HG02885 (cell line): ENCODE results near the gene ARHGEF16.

ENCODE experiments used
- ATAC-seq: cut with Tn5 transposase; IDR thresholded peaks from one replicate; pipeline ENCODE4 v1.9.1; 2021; ENCODE audit warnings: mild to moderate bottlenecking; ENCODE audit not compliant: unreplicated experiment, poor library complexity

Gene ARHGEF16

GRCh38 chr1:3477241-3477995, 23.0 kb downstream of the ARHGEF16 start:
- no peak for ATAC-seq

- no peak for ATAC-seq
Observed at GRCh38 chr1:3478187-3478586, 23.7 kb downstream of the ARHGEF16 start.

- no peak for ATAC-seq
Observed at GRCh38 chr1:3479511-3480368, 25.3 kb downstream of the ARHGEF16 start.

GRCh38 chr1:3480369-3480719, 25.9 kb downstream of the ARHGEF16 start:
- ATAC-seq, result no peak

GRCh38 chr1:3481046-3481445, 26.6 kb downstream of the ARHGEF16 start:
- no peak for ATAC-seq

GRCh38 chr1:3481836-3482375, 27.4 kb downstream of the ARHGEF16 start:
- ATAC-seq, result no peak

GRCh38 chr1:3482378-3482849, 27.9 kb downstream of the ARHGEF16 start:
- ATAC-seq, result no peak

- ATAC-seq, result no peak
Observed at GRCh38 chr1:3483380-3483779, 28.9 kb downstream of the ARHGEF16 start.

GRCh38 chr1:3483801-3484444, 29.5 kb downstream of the ARHGEF16 start:
- ATAC-seq, result no peak

- no peak for ATAC-seq
Observed at GRCh38 chr1:3485016-3485415, 30.6 kb downstream of the ARHGEF16 start.

- ATAC-seq, result no peak
Observed at GRCh38 chr1:3488432-3488831, 34.0 kb downstream of the ARHGEF16 start.

- no peak for ATAC-seq
Observed at GRCh38 chr1:3490046-3490745, 35.7 kb downstream of the ARHGEF16 start.

GRCh38 chr1:3491291-3492246, 37.1 kb downstream of the ARHGEF16 start:
- ATAC-seq, result no peak

- no peak for ATAC-seq
Observed at GRCh38 chr1:3492545-3493246, 38.2 kb downstream of the ARHGEF16 start.

- ATAC-seq, result no peak
Observed at GRCh38 chr1:3494321-3495308, 40.1 kb downstream of the ARHGEF16 start.

GRCh38 chr1:3495776-3496745, 41.6 kb downstream of the ARHGEF16 start:
- no peak for ATAC-seq
